ENCODE data around the gene INPP5K. TPM values are rescaled to one million over a fixed set of nuclear protein-coding genes. Genes with fewer than 3 reads are reported as not detected.

The INPP5K gene
- total RNA-seq, 4 donors from 2014 or later: 18.4 to 44.3 (median 35.0) TPM

- Histone ChIP-seq H3K4me3 (no peak overlapping the region), H3K36me3 (peaks cover 0 to 22% (median 0%) of the 10 kb centered on the region in 3 donors), H3K27ac (peak overlapping the region; percentile 26 to 92 (median 87)), H3K9me3 (no peaks in the 10 kb centered on the region), H3K4me1 (peaks cover 41 to 92% (median 81%) of the 10 kb centered on the region in 3 donors), H3K27me3 (no peaks in the 10 kb centered on the region)
- DNase-seq: no peak
- TF ChIP-seq POLR2A (IDR thresholded peaks at IDR 0.05): no peak
- TF ChIP-seq CTCF (IDR thresholded peaks at IDR 0.05): no peak
- 61 to 79% methylated on average over 2 of the region's 3 CpGs for WGBS, 2 donors
- intact Hi-C loops (cut with DNase I): no loop called here
Measured at GRCh38 chr17:1558401-1558800, 42.0 kb upstream of the INPP5K start.

DNA sequence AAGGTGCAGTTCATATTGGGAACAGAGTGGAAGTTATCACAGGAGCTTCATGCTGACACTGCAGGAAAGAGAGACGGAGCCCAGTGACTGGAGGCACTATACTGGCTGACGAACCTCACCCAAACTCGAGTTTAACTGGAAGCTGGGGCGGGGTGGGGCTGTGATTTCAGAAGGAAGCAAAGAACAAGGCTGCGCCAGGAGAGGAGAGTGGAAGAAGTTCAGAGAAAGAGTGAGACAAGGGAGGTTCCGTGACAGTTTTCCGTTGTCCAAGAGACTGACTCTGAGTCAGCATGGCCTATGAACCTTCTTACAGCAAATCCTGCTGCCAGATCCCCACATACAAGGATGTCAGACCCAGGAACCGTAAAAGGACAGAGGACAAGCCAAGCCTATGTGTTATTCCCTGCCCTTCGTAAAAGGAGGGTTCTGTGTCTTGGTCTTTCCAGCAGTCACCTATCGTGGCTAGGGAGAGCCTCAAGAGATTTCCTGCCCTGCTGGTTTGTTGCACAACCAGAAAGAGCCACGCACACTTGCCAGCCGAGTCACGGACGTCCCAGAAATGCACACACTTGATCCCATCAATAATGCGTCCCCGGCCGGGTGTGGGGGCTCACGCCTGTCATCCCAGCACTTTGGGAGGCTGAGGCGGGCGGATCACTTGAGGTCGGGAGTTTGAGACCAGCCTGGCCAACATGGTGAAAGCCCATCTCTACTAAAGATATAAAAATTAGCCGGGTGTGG, 41.1 kb upstream of the INPP5K start:
- no peak for DNase-seq
- WGBS, 2 donors: 34 to 52% methylated on average over 13 to 18 of the region's 22 CpGs
- H3K4me1 ChIP-seq: peaks cover 41 to 89% (median 76%) of the 10 kb centered on the region in 3 donors
- H3K9me3 ChIP-seq: no peaks in the 10 kb centered on the region
- intact Hi-C loops (cut with DNase I): no loop called here
- H3K27ac ChIP-seq: peak overlapping the region; percentile 86 to 92 (median 87)
- H3K36me3 ChIP-seq: peaks cover 0 to 31% (median 0%) of the 10 kb centered on the region in 3 donors
- TF ChIP-seq POLR2A (IDR thresholded peaks at IDR 0.05) (peak in 2 of 4 donors; percentile 17 to 21), CTCF (IDR thresholded peaks at IDR 0.05) (no peak)
- H3K4me3 ChIP-seq: no peak overlapping the region
- H3K27me3 ChIP-seq: no peaks in the 10 kb centered on the region

DNA sequence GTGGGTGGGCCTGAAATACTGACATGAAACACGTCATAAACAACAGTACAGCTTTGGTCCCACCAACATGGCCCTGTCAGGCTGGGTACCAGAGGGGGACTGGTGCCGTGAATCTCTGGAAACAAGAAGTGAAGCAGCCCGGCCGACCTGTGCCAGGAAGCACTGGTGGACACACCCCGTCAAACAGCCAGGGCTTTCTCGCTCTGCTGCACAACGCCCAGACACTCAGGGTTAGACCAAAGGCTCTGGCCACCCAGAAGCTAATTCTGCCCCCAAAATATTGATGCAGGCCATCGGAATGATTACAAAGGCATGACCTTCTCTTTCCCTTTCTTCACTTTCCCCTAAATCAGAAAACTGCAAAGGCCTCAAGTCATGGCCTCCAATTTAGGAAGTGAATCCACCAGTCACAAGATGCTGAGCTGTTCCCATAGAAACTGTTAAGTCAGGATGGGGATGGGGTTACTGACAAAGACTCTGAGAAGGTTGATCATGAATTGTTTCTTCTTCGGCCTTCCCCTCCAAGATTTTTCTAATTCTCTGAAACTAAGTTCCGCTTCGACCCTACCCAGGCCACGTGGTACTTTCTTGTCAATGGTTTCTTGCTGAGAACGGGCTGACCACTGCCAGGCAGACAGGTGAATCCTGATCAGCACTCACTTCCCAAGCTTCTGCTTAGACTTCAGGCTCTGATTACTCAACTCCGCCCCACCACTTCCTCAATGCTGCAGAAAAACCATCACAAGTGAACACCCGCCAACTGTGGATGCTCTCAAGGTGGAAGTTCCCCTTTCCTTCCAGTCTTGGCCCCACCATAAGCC, 39.4 kb upstream of the INPP5K start:
- H3K27me3 ChIP-seq: no peaks in the 10 kb centered on the region
- H3K27ac ChIP-seq: peak overlapping the region; percentile 65 to 85 (median 80)
- no peak for TF ChIP-seq POLR2A (IDR thresholded peaks at IDR 0.05)
- no peak for TF ChIP-seq CTCF (IDR thresholded peaks at IDR 0.05)
- no peak overlapping the region for H3K4me3 ChIP-seq
- intact Hi-C loops (cut with DNase I): no loop called here
- peaks cover 31 to 89% (median 68%) of the 10 kb centered on the region in 3 donors for H3K4me1 ChIP-seq
- 56 to 61% methylated on average over 11 to 15 of the region's 15 CpGs for WGBS, 2 donors
- no peak for DNase-seq
- peaks cover 0 to 47% (median 5%) of the 10 kb centered on the region in 3 donors for H3K36me3 ChIP-seq
- no peaks in the 10 kb centered on the region for H3K9me3 ChIP-seq

- Histone ChIP-seq H3K36me3 (peaks cover 0 to 56% (median 10%) of the 10 kb centered on the region in 3 donors), H3K4me3 (no peak overlapping the region), H3K27me3 (no peaks in the 10 kb centered on the region), H3K27ac (peak overlapping the region; percentile 65 to 85 (median 80)), H3K4me1 (peaks cover 22 to 89% (median 65%) of the 10 kb centered on the region in 3 donors), H3K9me3 (no peaks in the 10 kb centered on the region)
- DNase-seq: no peak
- intact Hi-C loops (cut with DNase I): no loop called here
- WGBS, 2 donors: 32 to 44% methylated on average over 7 to 8 of the region's 9 CpGs
- no peak for TF ChIP-seq POLR2A (IDR thresholded peaks at IDR 0.05)
- no peak for TF ChIP-seq CTCF (IDR thresholded peaks at IDR 0.05)
Measured at GRCh38 chr17:1554751-1555540, 38.5 kb upstream of the INPP5K start.
